Activated T-cell treated with anti-CD3 and anti-CD28 coated beads, Interleukin-2, amount 50 U/mL, for 24 hours (primary cell): ENCODE measurements around the gene MYOM1.

Experiments used
- DNase-seq: peaks from one replicate; pipeline ENCODE4 v3.0.0-alpha.2; 2020
- H3K27ac Mint-ChIP-seq: 2 replicates; pipeline ENCODE4 v1.8.0; 2020; ENCODE audit warnings: mild to moderate bottlenecking, mixed read lengths
- H3K27me3 Mint-ChIP-seq: 2 replicates; pipeline ENCODE4 v1.8.0; 2020; ENCODE audit warnings: mixed read lengths
- H3K36me3 Mint-ChIP-seq: 2 replicates; pipeline ENCODE4 v1.8.0; 2020; ENCODE audit warnings: low read depth, mixed read lengths
- H3K4me1 Mint-ChIP-seq: 2 replicates; pipeline ENCODE4 v1.8.0; 2020; ENCODE audit warnings: low read depth, mixed read lengths
- H3K4me3 Mint-ChIP-seq: 2 replicates; pipeline ENCODE4 v1.8.0; 2020; ENCODE audit warnings: mild to moderate bottlenecking, moderate library complexity, mixed read lengths
- H3K9me3 Mint-ChIP-seq: 2 replicates; pipeline ENCODE4 v1.8.0; 2020; ENCODE audit warnings: mixed read lengths

MYOM1 gene

DNA sequence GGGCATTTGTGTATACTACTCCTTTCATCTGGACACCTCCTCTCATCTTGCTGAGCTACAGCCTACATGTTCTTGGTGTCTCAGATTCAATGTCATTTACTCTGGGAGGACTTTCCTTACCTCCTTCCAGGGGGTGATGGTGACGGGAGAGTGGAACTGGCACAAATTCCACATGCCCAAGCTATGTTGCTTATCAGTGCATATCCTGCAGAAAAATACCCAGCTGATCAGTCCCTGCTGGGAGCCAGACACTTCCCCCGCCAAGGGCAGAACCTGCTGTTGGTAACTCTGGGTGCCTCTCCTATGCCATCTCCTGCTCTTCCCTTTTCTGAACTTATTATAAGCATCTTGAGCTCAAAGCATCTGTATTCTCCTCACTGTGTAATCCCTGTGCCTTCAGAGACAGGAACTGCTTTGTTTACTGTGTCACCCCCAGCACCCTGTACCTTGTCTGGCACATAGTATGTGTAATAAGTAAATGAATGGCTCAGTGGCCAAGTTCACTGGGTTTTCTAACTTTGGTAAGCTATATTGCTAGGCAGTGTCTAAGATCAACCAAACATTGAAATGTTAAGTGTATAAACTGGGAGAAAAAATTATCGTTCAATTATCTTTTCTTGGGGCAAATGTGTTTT, 119.2 kb downstream of the MYOM1 start:
- no peaks in the 10 kb centered on the region for H3K9me3 Mint-ChIP-seq
- no peak overlapping the region for H3K4me3 Mint-ChIP-seq
- H3K36me3 Mint-ChIP-seq: no peaks in the 10 kb centered on the region
- H3K27me3 Mint-ChIP-seq: no peaks in the 10 kb centered on the region
- no peak overlapping the region for H3K27ac Mint-ChIP-seq
- no peak for DNase-seq
- peaks cover 25% of the 10 kb centered on the region for H3K4me1 Mint-ChIP-seq

DNA sequence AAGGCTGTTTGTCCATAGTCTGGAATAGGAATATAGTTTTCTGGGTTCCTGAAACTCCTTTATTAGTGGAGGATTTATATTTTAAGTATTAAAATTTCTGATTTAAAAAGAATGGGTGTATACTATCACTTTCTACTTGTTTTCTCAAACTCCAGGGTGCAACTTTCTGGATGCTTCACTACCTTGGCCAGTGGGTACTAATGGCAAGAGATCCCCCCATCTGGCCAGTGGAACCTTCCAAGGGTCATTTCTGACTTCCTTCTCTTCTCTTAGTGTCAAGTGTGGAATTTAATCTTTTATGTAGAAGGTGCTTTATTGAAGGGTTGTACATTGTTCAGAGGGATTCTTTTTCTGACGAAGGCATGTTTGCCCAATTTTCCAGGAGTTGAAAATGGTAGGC, 120.4 kb downstream of the MYOM1 start:
- no peak for DNase-seq
- H3K4me1 Mint-ChIP-seq: peaks cover 25% of the 10 kb centered on the region
- H3K27me3 Mint-ChIP-seq: no peaks in the 10 kb centered on the region
- no peak overlapping the region for H3K4me3 Mint-ChIP-seq
- no peaks in the 10 kb centered on the region for H3K36me3 Mint-ChIP-seq
- H3K9me3 Mint-ChIP-seq: no peaks in the 10 kb centered on the region
- no peak overlapping the region for H3K27ac Mint-ChIP-seq

DNA sequence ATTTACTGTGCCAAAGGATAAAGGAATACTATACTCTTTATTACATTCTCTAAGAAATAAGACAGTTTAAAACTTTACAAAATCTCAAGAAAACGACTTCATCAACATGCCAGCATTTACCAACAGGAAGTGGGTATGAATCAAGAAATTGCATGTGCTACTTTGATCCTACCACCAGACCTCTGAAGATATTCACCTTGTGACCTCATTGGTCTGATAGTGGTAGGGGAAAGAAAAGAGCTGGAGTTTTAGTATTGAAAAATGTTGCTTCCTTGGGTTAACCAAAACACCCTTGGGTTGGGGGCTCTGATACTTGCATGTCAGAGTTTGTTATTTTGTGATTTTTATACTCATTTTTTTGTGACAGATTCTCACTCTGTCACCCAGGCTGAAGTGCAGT, 122.7 kb downstream of the MYOM1 start:
- no peaks in the 10 kb centered on the region for H3K27me3 Mint-ChIP-seq
- H3K27ac Mint-ChIP-seq: no peak overlapping the region
- no peak overlapping the region for H3K4me3 Mint-ChIP-seq
- no peaks in the 10 kb centered on the region for H3K9me3 Mint-ChIP-seq
- DNase-seq: no peak
- H3K36me3 Mint-ChIP-seq: no peaks in the 10 kb centered on the region
- H3K4me1 Mint-ChIP-seq: peaks cover 25% of the 10 kb centered on the region

DNA sequence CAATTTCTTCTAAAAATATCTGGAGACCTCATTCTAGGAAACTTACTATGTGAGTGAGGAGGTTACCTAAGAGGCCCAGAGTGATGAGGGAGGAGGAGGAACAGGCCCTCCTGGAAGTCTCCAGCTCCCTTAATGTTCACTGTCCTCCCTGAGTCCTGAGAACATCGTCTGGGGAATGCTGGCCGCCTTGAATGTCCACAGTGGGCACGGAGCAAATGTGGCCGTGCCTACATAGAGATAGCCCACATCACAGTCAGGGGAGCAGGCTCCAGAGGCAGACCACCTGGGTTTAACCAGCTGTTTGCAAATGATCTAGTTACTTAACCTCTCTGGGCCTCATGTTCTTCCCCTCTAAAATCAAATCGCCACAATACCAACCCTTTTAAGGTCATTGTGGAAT, 123.8 kb downstream of the MYOM1 start:
- Mint-ChIP-seq H3K4me3 (no peak overlapping the region), H3K36me3 (no peaks in the 10 kb centered on the region), H3K27ac (no peak overlapping the region), H3K4me1 (peaks cover 25% of the 10 kb centered on the region), H3K9me3 (no peaks in the 10 kb centered on the region), H3K27me3 (no peaks in the 10 kb centered on the region)
- no peak for DNase-seq

DNA sequence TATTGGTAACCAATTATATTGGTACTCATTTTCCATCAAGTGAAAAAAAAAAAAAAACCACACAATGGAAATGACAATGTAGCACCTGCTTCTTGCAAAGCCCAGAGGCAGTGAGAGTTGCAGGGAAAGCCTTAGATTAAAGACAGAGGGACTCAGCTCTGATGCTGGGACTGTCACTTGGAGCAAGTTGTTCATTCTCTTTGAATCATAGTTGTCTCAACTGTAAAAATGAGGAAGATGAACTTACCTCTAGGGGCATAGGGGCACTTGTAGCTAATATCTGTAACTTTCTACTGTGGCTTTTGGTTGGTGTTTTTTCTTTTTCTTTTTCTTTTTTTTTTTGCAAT, 125.5 kb downstream of the MYOM1 start:
- Mint-ChIP-seq H3K36me3 (no peaks in the 10 kb centered on the region), H3K27ac (no peak overlapping the region), H3K27me3 (no peaks in the 10 kb centered on the region), H3K4me1 (peaks cover 25% of the 10 kb centered on the region), H3K4me3 (no peak overlapping the region), H3K9me3 (no peaks in the 10 kb centered on the region)
- no peak for DNase-seq

DNA sequence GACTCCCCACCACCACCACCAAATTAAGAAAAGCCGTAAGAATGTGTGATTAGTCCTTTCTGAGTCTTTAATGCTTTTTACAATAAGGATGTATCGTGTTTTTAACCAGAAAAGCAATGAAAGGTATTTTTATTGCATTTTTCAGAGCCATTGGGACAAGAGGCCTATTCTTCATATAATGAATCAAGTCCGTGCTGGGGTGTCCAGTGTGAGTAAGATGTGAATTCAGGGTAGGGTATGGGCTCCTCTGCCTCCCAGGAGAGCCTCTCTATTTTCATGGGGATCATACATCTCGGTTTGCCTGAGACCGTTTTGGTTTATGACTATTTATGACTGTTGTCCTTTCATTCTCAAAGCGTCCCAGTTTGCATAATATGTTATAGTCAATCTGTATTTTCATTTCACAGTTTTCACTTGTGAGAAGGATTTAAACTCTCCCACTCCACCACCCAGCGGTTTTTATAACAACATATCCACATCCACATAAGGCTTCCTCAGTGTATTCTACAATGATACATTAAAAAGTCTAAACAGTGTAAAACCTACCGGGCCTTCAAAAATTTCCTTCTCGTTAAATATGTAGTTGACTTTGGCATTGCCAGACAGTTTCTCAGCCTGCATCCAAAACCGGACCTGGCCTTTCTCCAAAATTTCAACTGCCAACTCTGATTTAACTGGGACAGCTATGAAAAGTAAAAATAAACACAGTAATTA, 126.0 kb downstream of the MYOM1 start:
- Mint-ChIP-seq H3K36me3 (no peaks in the 10 kb centered on the region), H3K27ac (no peak overlapping the region), H3K9me3 (no peaks in the 10 kb centered on the region), H3K4me3 (no peak overlapping the region), H3K4me1 (peaks cover 21% of the 10 kb centered on the region), H3K27me3 (no peaks in the 10 kb centered on the region)
- no peak for DNase-seq

DNA sequence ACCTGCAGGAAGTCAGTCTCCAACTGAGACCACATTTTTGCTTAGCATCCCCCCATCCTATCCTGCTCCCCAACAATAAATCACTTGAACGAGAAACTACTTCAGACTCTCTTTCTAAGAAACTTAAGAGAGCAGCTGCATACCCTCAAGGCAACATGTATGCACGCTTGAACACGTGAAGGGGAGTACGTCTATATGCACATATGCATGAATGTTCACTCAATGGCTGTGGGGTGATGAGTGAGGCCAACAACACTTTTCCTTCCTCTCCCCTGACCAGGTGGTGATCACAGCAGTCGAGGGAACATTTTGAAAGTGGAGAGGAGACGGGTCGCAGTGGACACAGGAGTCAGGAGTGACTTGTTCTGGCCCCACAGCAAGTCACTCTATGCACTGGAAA, 127.0 kb downstream of the MYOM1 start:
- DNase-seq: no peak
- Mint-ChIP-seq H3K4me1 (peaks cover 22% of the 10 kb centered on the region), H3K4me3 (no peak overlapping the region), H3K27ac (no peak overlapping the region), H3K27me3 (no peaks in the 10 kb centered on the region), H3K36me3 (no peaks in the 10 kb centered on the region), H3K9me3 (no peaks in the 10 kb centered on the region)

GRCh38 chr18:3089579-3089978, 130.2 kb downstream of the MYOM1 start:
- H3K36me3 Mint-ChIP-seq: no peaks in the 10 kb centered on the region
- DNase-seq: no peak
- H3K9me3 Mint-ChIP-seq: no peaks in the 10 kb centered on the region
- no peak overlapping the region for H3K4me3 Mint-ChIP-seq
- H3K27ac Mint-ChIP-seq: no peak overlapping the region
- H3K27me3 Mint-ChIP-seq: no peaks in the 10 kb centered on the region
- H3K4me1 Mint-ChIP-seq: peaks cover 9% of the 10 kb centered on the region

DNA sequence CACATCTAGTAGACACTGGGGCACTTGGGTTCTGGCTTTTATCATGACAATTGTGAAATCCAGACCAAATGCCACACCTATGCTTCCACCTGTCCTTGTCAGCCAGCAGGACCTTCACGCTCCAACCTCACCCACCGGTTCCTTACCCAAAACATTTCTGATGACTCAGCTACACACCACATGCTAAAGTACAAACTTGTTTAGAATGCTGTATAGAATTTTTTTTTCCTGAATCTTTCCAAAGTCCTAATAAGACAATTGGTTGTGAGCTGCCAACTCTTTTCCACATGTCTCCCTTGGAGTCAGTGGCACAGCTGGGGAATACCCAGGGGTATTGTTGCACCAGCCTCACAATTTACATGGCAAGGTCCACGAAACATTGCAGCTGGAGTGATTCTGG, 131.3 kb downstream of the MYOM1 start:
- Mint-ChIP-seq H3K4me1 (peaks cover 9% of the 10 kb centered on the region), H3K9me3 (no peaks in the 10 kb centered on the region), H3K27me3 (no peaks in the 10 kb centered on the region), H3K27ac (no peak overlapping the region), H3K36me3 (peaks cover 2% of the 10 kb centered on the region), H3K4me3 (no peak overlapping the region)
- no peak for DNase-seq

DNA sequence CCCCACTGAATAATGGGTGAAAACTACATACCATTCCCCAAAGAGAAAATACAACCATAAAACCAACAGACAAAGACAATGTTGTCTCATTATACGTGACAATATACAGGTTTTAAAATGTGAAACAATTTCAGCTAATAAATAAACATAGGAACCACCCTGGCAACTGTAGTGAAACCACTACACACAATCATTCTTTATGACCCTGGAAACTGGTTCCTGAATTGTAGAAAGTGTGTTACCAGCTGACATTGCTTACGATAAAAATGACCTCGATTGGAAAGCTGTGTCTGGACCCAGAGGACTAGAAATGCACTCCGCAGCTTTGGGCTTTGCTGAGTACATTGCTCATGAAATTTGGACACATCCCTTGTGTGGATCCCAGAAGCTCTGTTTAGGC, 132.9 kb downstream of the MYOM1 start:
- Mint-ChIP-seq H3K27ac (no peak overlapping the region), H3K9me3 (no peaks in the 10 kb centered on the region), H3K27me3 (no peaks in the 10 kb centered on the region), H3K36me3 (peaks cover 2% of the 10 kb centered on the region), H3K4me1 (peaks cover 9% of the 10 kb centered on the region), H3K4me3 (no peak overlapping the region)
- DNase-seq: no peak

GRCh38 chr18:3085612-3086011, 134.2 kb downstream of the MYOM1 start:
- DNase-seq: no peak
- H3K27ac Mint-ChIP-seq: no peak overlapping the region
- no peak overlapping the region for H3K4me3 Mint-ChIP-seq
- no peaks in the 10 kb centered on the region for H3K27me3 Mint-ChIP-seq
- peaks cover 9% of the 10 kb centered on the region for H3K4me1 Mint-ChIP-seq
- no peaks in the 10 kb centered on the region for H3K9me3 Mint-ChIP-seq
- peaks cover 2% of the 10 kb centered on the region for H3K36me3 Mint-ChIP-seq

- Mint-ChIP-seq H3K4me3 (no peak overlapping the region), H3K36me3 (peaks cover 2% of the 10 kb centered on the region), H3K27me3 (no peaks in the 10 kb centered on the region), H3K4me1 (peaks cover 9% of the 10 kb centered on the region), H3K9me3 (no peaks in the 10 kb centered on the region), H3K27ac (no peak overlapping the region)
- DNase-seq: no peak
These were observed 135.6 kb downstream of the MYOM1 start for GRCh38 chr18:3084206-3084605.

DNA sequence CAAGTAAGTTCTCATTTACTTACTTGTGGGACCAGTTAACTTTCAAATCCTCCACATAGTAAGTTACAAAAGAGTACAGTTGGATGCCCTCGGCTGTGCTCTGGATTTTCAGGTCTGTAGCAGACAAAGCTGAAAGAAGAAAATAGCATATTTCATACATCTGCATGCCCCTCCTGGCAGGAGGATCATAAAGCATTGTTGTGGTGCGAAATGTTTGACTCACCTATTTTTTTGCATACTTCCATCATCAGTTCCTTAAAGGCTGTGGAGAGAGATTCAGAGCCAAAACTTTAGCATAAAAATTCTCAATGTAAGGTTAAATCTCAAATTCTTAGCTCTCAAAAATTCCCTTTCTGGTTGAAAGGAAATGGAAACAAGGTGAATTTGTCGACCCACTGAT, 136.0 kb downstream of the MYOM1 start:
- no peaks in the 10 kb centered on the region for H3K27me3 Mint-ChIP-seq
- no peaks in the 10 kb centered on the region for H3K9me3 Mint-ChIP-seq
- H3K4me3 Mint-ChIP-seq: no peak overlapping the region
- no peak for DNase-seq
- no peak overlapping the region for H3K27ac Mint-ChIP-seq
- H3K4me1 Mint-ChIP-seq: peaks cover 9% of the 10 kb centered on the region
- peaks cover 2% of the 10 kb centered on the region for H3K36me3 Mint-ChIP-seq

GRCh38 chr18:3081584-3081991, 138.2 kb downstream of the MYOM1 start:
- Mint-ChIP-seq H3K36me3 (peaks cover 2% of the 10 kb centered on the region), H3K4me1 (no peaks in the 10 kb centered on the region), H3K27me3 (no peaks in the 10 kb centered on the region), H3K27ac (no peak overlapping the region), H3K9me3 (no peaks in the 10 kb centered on the region), H3K4me3 (no peak overlapping the region)
- DNase-seq: no peak

DNA sequence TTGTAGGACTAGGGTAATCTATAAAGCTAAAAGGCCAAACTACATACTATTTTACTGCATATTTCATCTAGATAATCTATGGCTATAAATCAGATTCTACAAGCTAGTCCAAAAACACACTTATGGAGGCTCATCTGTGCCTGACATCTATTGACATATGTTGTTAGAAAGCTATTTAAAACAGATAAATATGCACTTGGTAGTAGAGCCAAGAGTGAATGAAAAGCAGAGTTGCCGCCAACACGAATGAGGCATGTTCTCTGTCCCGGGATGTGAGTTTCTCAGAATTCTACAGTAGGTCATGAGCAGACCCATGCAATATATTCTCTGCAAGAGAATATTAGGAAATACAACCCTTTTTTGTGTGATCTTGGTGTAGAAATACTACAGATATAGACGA, 140.1 kb downstream of the MYOM1 start:
- peaks cover 8% of the 10 kb centered on the region for H3K4me1 Mint-ChIP-seq
- no peak overlapping the region for H3K4me3 Mint-ChIP-seq
- no peak for DNase-seq
- no peaks in the 10 kb centered on the region for H3K27me3 Mint-ChIP-seq
- peaks cover 2% of the 10 kb centered on the region for H3K36me3 Mint-ChIP-seq
- no peak overlapping the region for H3K27ac Mint-ChIP-seq
- no peaks in the 10 kb centered on the region for H3K9me3 Mint-ChIP-seq

DNA sequence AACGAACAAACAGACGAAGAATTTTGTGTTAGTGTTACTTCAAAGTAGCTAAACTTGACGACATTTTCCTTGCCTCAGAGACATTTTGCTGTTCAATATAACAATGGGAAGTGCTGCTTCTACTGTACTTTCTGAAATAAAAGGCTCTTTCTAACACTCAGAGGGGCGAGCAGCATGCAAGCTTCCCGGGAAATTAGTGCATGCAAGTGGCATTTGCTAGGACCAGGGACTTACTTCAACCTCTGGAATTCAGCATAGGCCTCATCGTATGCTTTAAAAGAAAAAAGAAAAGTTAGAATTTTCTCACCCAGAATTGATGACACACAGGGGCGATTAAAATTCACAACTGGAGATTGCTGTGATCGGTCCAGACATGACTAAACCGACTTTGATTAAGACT, 144.3 kb downstream of the MYOM1 start:
- Mint-ChIP-seq H3K4me1 (peaks cover 14% of the 10 kb centered on the region), H3K4me3 (no peak overlapping the region), H3K9me3 (no peaks in the 10 kb centered on the region), H3K27ac (no peak overlapping the region), H3K27me3 (no peaks in the 10 kb centered on the region), H3K36me3 (no peaks in the 10 kb centered on the region)
- no peak for DNase-seq
